GM21526 (cell line): ENCODE data around the gene PPP2R5A.

Experiments
- ATAC-seq: cut with Tn5 transposase; IDR thresholded peaks from one replicate; pipeline ENCODE4 v1.9.1; 2021; ENCODE audit warnings: moderate library complexity; ENCODE audit not compliant: unreplicated experiment, low FRiP score

Gene PPP2R5A

DNA sequence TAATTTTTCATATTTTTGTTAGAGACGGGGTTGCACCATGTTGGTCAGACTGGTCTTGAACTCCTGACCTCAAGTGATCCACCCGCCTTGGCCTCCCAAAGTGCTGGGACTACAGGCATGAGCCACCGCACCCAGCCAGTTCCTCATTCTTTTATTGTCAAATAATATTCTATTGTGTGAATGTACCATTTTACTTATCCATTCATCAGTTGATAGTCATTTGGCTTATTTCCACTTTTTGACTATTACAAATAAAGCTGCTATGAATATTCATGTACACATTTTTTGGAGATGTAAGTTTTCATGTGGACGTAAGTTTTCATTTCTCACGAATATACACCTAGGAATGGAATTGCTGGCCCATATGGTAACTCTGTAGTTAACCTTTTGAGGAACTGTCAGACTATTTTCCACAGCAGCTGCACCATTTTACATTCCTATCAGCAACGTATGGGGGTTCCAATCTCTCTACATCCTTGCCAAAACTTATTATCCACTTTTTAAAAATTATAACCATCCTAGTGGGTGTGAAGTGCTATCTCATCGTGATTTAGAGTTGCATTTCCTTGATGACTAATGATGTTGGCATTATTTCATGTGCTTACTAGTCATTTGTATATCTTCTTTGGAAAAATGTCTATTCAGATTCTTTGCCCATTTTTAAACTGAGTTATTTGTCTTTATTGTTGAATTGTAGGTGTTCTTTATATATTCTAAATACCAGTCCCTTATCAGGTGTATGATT is 116.8 kb downstream of the PPP2R5A start:
- ATAC-seq = no peak

GRCh38 chr1:212402666-212403321 is 117.6 kb downstream of the PPP2R5A start:
- no peak for ATAC-seq

DNA sequence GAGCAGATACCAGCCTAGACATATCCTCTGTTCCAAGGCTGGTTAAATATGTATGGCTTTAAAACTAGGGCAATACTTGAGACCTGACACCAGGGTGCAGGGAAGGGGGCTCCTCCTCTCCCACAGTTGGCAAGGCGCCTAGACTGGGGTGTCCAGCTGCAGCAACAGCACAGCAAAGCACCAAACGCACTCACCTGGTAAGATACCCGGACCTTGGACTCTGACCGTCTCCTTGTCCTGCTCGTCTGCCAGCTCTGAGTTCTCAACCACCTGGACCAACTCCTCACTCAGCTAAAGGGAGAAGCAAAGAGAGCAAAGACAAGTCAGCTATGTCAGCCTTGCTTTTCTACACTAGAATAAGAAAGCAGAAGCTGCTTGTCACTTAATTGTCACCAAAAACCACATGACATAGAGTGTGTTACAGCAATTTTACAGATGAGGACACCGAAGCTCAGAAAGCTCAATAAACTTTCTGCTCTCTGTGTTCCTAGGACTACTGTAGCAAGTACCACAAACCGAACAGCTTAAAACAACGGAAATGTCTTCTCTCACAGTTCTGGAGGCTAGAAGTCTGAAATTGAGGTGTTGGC is 125.1 kb downstream of the PPP2R5A start:
- ATAC-seq = no peak
